Endothelial cell of umbilical vein (primary cell): ENCODE measurements around the gene TBC1D8. TPM values are rescaled to one million over a fixed set of nuclear protein-coding genes. Genes with fewer than 3 reads are reported as not detected.

Experiments used
- BruUV-seq: library from RNA; stranded (reverse); fragments of 400-500 nt; replicated peaks from 2 replicates; lab custom pipeline; 2021; lab: Mats Ljungman, UMichigan
- CTCF ChIA-PET: fragments of 300-600, 350-600 bp; sonication (Branson Sonifier 250); formaldehyde crosslinking; loops from one replicate; lab custom pipeline; 2021; ENCODE audit warnings: antibody characterized with exemption, inconsistent platforms; lab: Charles Lee
- POLR2A ChIA-PET: fragments of 300-600, 350-600 bp; sonication (Branson Sonifier 250); formaldehyde crosslinking; loops from one replicate; lab custom pipeline; 2021; ENCODE audit warnings: antibody characterized with exemption, inconsistent platforms; lab: Charles Lee
- DNase-seq: peaks from one replicate; pipeline ENCODE4 v3.0.0-alpha.2; 2011; ENCODE audit warnings: low read depth, low spot score
- FAIRE-seq: peaks from 2 replicates; lab custom pipeline; 2011; peaks lifted over from hg19 to GRCh38; lab: Jason Lieb, UNC
- H2AFZ ChIP-seq: 2 replicates; pipeline ENCODE4 v1.6.0; 2012; ENCODE audit warnings: low read depth, low read length, control low read depth, inconsistent platforms
- H3K27ac ChIP-seq: 2 replicates; pipeline ENCODE4 v1.5.1; 2011; ENCODE audit warnings: low read depth, mild to moderate bottlenecking, control low read depth, low read length, moderate library complexity; ENCODE audit not compliant: insufficient read depth
- H3K27me3 ChIP-seq, 2 experiments: 2 replicates each; pipeline versions ENCODE4 v1.6.0 to v1.6.1; 2011; ENCODE audit warnings: low read length in 2 of 2, mixed read lengths in 1 of 2; ENCODE audit not compliant: control insufficient read depth in 2 of 2, insufficient read depth in 2 of 2
- H3K36me3 ChIP-seq, 2 experiments: 2 replicates in 1 of 2; 3 replicates in 1 of 2; pipeline ENCODE4 v1.5.1; 2011; ENCODE audit warnings: low read length in 2 of 2, mild to moderate bottlenecking in 1 of 2, moderate library complexity in 1 of 2; ENCODE audit not compliant: control insufficient read depth in 2 of 2, insufficient read depth in 2 of 2; ENCODE audit errors: extremely low read depth in 1 of 2
- H3K4me1 ChIP-seq: 3 replicates; pipeline ENCODE4 v1.5.1; 2011; ENCODE audit warnings: mild to moderate bottlenecking, low read length; ENCODE audit not compliant: control insufficient read depth, insufficient read depth; ENCODE audit errors: extremely low read depth
- H3K4me2 ChIP-seq: 2 replicates; pipeline ENCODE4 v1.6.1; 2011; ENCODE audit warnings: low read length, control low read depth, mixed read lengths; ENCODE audit not compliant: insufficient read depth
- H3K4me3 ChIP-seq, 3 experiments: fragments of 200-600 bp in 1 of 3; sonication (generic), shearing (Covaris generic) in 1 of 3; replicated peaks in 1 of 3; 2 replicates each; pipeline ENCODE4 v1.5.1; 2011 to 2016; ENCODE audit warnings: control low read depth in 3 of 3, low read length in 3 of 3, mild to moderate bottlenecking in 2 of 3, inconsistent platforms in 1 of 3, low read depth in 1 of 3, moderate library complexity in 1 of 3; ENCODE audit not compliant: insufficient read depth in 1 of 3
- H3K79me2 ChIP-seq: 2 replicates; pipeline ENCODE4 v1.6.0; 2012; ENCODE audit warnings: low read length, inconsistent platforms; ENCODE audit not compliant: control insufficient read depth, insufficient read depth
- H3K9ac ChIP-seq: replicated peaks from 2 replicates; pipeline ENCODE3; 2011; ENCODE audit warnings: low read length, control low read depth; ENCODE audit not compliant: insufficient read depth; ENCODE audit errors: extremely low read depth
- H3K9me1 ChIP-seq: replicated peaks from 3 replicates; pipeline ENCODE4 v1.6.0; 2011; ENCODE audit warnings: mild to moderate bottlenecking, low read length; ENCODE audit not compliant: control insufficient read depth, insufficient read depth; ENCODE audit errors: extremely low read depth
- H3K9me3 ChIP-seq: replicated peaks from 2 replicates; pipeline ENCODE4 v1.5.1; 2012; ENCODE audit warnings: low read length, inconsistent platforms; ENCODE audit not compliant: control insufficient read depth, insufficient read depth
- H4K20me1 ChIP-seq: replicated peaks from 2 replicates; pipeline ENCODE3; 2011; ENCODE audit warnings: mild to moderate bottlenecking, low read length; ENCODE audit not compliant: control insufficient read depth, insufficient read depth; ENCODE audit errors: extremely low read depth
- CTCF ChIP-seq, 2 donors: IDR thresholded peaks; 1 replicate in 1 of 2; 2 replicates in 1 of 2; pipeline ENCODE4 v1.5.1; 2011; ENCODE audit warnings: low read length in 2 of 2, mild to moderate bottlenecking in 2 of 2, moderate library complexity in 2 of 2, control low read depth in 1 of 2, inconsistent platforms in 1 of 2, low read depth in 1 of 2; ENCODE audit not compliant: insufficient read depth in 1 of 2; ENCODE audit errors: extremely low read depth in 1 of 2
- EZH2 ChIP-seq: IDR thresholded peaks from 2 replicates; pipeline ENCODE4 v1.6.1; 2012; ENCODE audit warnings: borderline replicate concordance, low read depth, mild to moderate bottlenecking, moderate library complexity, low read length, inconsistent platforms; ENCODE audit not compliant: severe bottlenecking
- FOS ChIP-seq: IDR thresholded peaks from 2 replicates; pipeline ENCODE4 v1.6.1; 2011; ENCODE audit warnings: mild to moderate bottlenecking, low read length, moderate library complexity, borderline replicate concordance; ENCODE audit not compliant: insufficient read depth
- GATA2 ChIP-seq: IDR thresholded peaks from 2 replicates; pipeline ENCODE4 v1.7.0; 2011; ENCODE audit warnings: low read depth, mild to moderate bottlenecking, moderate library complexity, mixed read lengths, low read length; ENCODE audit not compliant: insufficient read length, insufficient read depth
- JUN ChIP-seq: IDR thresholded peaks from 2 replicates; pipeline ENCODE4 v1.6.1; 2011; ENCODE audit warnings: borderline replicate concordance, low read depth; ENCODE audit not compliant: insufficient read length, insufficient read depth
- MYC ChIP-seq: IDR thresholded peaks from one replicate; pipeline ENCODE4 v1.6.1; 2011; ENCODE audit warnings: mild to moderate bottlenecking, low read depth, low read length
- POLR2AphosphoS5 ChIP-seq: IDR thresholded peaks from 2 replicates; pipeline ENCODE4 v1.6.1; 2012; ENCODE audit warnings: low read depth, mild to moderate bottlenecking, control low read depth, low read length, moderate library complexity; ENCODE audit not compliant: insufficient read depth
- dilution Hi-C: fragments of 300-500 bp; cut with MboI; formaldehyde crosslinking; loops from one replicate; pipeline ENCODE4 v1.15.0; 2019; ENCODE audit warnings: low sequenced_read_pairs; ENCODE audit not compliant: extremely low pct_ligation_motif_present
- intact Hi-C: fragments of 100-400 bp; cut with micrococcal nuclease; formaldehyde crosslinking; loops from one replicate; pipeline ENCODE4 v1.10.0; 2022
- polyA plus RNA-seq, 4 experiments: library from polyadenylated mRNA; depleted of rRNA in 3 of 4; stranded (reverse) in 3 of 4; unstranded in 1 of 4; fragments of >200 nt; gene quantifications; 2 replicates each; pipeline versions ENCODE4 v1.2.1 to v1.2.3, GENCODE V29; 2011 to 2012; ENCODE audit warnings: missing spikeins in 1 of 4
- total RNA-seq: library from RNA; stranded (reverse); gene quantifications from 2 replicates; pipeline ENCODE4 v1.2.3, GENCODE V29; 2021
- TF ChIP-seq, protein P1 (sequence below): IDR thresholded peaks from 2 replicates; pipeline ENCODE4 v1.6.1; 2011; ENCODE audit not compliant: insufficient read depth, insufficient read length

Gene TBC1D8
- total and polyA plus RNA-seq, 2 donors (not counting 3 experiments of a cell fraction or from before 2014, with no cell fraction given), result 28.5 to 32.1 TPM

DNA sequence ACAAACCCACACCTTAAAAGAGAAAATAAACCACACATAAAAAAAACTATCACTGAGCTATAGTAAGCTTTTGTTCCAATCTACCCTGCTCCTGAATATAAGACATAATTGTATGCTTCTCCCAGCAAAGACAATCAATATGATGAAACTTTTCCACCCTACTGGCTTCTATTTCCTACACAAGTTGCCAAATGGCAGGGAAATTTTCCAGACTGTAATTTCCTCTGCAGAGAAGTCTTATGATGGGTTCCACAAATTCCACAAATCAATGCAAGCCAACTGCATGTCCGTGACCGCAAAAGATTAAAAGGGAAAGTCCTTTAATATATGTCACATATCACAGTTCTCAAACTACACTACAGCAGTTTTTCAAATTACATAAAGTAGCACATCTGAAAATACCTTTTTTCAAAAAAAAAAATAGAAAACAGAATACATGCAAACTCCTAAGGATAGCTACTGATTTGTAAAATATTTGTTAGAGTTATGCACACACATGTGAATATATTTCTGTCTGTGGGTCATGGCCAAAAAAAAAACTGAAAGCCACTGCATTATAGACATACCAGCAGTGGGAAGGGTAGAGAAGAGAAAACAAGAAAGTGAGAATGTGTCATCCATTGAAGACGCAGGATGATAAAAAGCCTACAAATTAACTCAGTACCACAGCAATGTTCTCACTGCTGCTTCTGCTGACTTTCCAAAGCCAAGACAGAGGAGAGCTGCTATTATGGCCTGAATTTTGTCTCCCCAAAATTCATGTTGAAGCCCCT, 87.6 kb downstream of the TBC1D8 start:
- Histone ChIP-seq H3K9me1 (no peaks in the 10 kb centered on the region), H4K20me1 (no peaks in the 10 kb centered on the region), H3K79me2 (peaks cover 36% of the 10 kb centered on the region), H2AFZ (no peak overlapping the region), H3K36me3 (no peaks in the 10 kb centered on the region), H3K4me1 (peaks cover 22% of the 10 kb centered on the region), H3K4me3 (no peak overlapping the region), H3K27me3 (no peaks in the 10 kb centered on the region), H3K4me2 (peak overlapping the region; percentile 46), H3K27ac (peak overlapping the region; percentile 46), H3K9me3 (no peaks in the 10 kb centered on the region), H3K9ac (no peak overlapping the region)
- CTCF ChIA-PET, result interaction anchor here (0.7 to 1.6 kb wide), 5 partner anchors 13 to 125 kb away, joined by 3 to 6 read pairs (median 4); no protein-coding TSS in a partner anchor
- intact Hi-C loops, result loop anchor here (5.0 kb wide), 1 partner anchor 64 kb away; no protein-coding TSS in a partner anchor
- no peak for FAIRE-seq
- dilution Hi-C loops, result loop anchor here (5.0 kb wide), 1 partner anchor 64 kb away; no protein-coding TSS in a partner anchor
- BruUV-seq, result no TSS peak
- POLR2A ChIA-PET, result no interaction called here
- TF ChIP-seq GATA2 (no peak), MYC (no peak), POLR2AphosphoS5 (no peak), FOS (no peak), EZH2 (no peak), CTCF (IDR thresholded peaks at IDR 0.05; ENCODE audit: extremely low read depth in 1 of 2, insufficient read depth in 1 of 2, low read depth in 1 of 2, low read length in 2 of 2) (no peak), JUN (peak; percentile 54)
- TF ChIP-seq, protein P1, sequence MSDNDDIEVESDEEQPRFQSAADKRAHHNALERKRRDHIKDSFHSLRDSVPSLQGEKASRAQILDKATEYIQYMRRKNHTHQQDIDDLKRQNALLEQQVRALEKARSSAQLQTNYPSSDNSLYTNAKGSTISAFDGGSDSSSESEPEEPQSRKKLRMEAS, result no peak
- DNase-seq, result peak; percentile 92
